MM.1S (cell line): ENCODE measurements around the gene ZNF785.

ENCODE experiments used
- EZH2 ChIP-seq: fragments of 300-600 bp; sonication (generic); optimal IDR thresholded peaks from 2 replicates; pipeline ENCODE3; 2017; ENCODE audit warnings: low read depth, mild to moderate bottlenecking, antibody characterized with exemption, low read length, mixed read lengths
- EZH2phosphoT487 ChIP-seq: fragments of 300-600 bp; sonication (generic); IDR thresholded peaks from 2 replicates; pipeline ENCODE4 v1.6.1; 2018; ENCODE audit warnings: antibody characterized with exemption, low read length
- TF ChIP-seq, protein P1 (sequence below): fragments of 300-600 bp; sonication (generic); IDR thresholded peaks from 2 replicates; pipeline ENCODE4 v1.5.1; 2016; ENCODE audit warnings: antibody characterized with exemption, low read length, mixed read lengths

DNA sequence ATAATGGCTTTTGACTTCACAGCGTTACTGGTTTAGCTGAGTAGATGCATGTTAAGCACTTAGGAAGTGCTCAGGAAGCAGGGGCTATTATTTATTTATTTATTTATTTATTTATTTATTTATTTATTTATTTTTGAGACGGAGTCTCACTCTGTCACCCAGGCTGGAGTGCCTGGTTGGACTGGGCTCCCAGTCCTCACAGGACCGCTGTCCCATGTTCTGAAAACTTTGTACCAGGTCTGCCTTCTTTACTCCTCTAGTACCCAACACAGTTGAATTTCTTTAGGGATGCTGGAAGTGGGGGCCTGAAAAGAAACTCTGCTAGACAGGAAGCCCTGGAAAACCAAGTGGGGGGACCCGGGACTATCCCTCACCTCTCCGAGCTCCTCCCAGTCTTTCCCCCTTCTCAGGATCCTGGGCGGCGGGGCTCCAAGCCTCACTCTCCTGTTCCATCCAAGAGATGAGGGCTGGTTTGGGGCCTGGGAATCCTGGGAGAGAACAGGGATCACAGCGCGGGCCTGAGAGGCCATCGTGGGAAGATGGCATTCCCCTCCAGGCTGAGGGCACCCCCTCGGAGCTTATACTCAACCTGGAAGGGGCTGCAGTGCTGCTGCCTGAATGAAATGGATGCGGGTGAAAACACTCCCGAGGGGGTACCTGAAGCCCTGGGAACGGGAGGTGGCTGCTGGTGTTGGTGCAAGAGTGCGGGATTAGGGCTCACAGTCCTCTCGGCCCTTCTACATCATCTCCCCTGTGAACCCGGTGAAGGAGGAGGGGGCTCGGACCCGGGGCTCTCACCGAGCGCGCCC is 14.7 kb downstream of the ZNF785 start:
- TF ChIP-seq EZH2phosphoT487 (no peak), EZH2 (no peak)
- TF ChIP-seq, protein P1, sequence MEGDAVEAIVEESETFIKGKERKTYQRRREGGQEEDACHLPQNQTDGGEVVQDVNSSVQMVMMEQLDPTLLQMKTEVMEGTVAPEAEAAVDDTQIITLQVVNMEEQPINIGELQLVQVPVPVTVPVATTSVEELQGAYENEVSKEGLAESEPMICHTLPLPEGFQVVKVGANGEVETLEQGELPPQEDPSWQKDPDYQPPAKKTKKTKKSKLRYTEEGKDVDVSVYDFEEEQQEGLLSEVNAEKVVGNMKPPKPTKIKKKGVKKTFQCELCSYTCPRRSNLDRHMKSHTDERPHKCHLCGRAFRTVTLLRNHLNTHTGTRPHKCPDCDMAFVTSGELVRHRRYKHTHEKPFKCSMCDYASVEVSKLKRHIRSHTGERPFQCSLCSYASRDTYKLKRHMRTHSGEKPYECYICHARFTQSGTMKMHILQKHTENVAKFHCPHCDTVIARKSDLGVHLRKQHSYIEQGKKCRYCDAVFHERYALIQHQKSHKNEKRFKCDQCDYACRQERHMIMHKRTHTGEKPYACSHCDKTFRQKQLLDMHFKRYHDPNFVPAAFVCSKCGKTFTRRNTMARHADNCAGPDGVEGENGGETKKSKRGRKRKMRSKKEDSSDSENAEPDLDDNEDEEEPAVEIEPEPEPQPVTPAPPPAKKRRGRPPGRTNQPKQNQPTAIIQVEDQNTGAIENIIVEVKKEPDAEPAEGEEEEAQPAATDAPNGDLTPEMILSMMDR: no peak
